C1 segment of cervical spinal cord (tissue), 14 donors: ENCODE results near the gene NCAM1.
"Not testable (repeated sequence)": the region's sequence is repeated elsewhere in the genome, so short reads cannot be mapped to it uniquely, and the experiment has no call there.

ENCODE experiments used
- DNase-seq, 14 donors: peaks; one replicate each; lab custom pipeline; 2025; lab: John Stamatoyannopoulos, UW

Gene NCAM1

GRCh38 chr11:113296447-113297205 is 335.4 kb downstream of the NCAM1 start:
- no peak for DNase-seq

DNA sequence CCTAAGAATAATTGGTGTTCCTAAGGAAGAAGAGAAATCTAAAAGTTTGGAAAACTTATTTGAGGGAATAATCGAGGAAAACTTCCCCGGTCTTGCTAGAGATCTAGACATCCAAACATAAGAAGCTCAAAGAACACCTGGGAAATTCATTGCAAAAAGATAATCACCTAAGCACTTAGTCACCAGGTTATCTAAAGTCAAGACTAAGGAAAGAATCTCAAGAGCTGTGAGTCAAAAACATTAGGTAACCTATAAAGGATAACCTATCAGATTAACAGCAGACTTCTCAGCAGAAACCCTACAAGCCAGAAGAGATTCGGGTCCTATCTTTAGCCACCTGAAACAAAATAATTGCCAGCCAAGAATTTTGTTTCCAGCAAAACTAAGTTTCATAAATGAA is 337.3 kb downstream of the NCAM1 start:
- DNase-seq, result not testable (repeated sequence)

GRCh38 chr11:113304916-113305315 is 343.7 kb downstream of the NCAM1 start:
- DNase-seq, result no peak

GRCh38 chr11:113305440-113306336 is 344.5 kb downstream of the NCAM1 start:
- DNase-seq, result peak in 12 of 14 donors; percentile 18 to 72 (median 46)

DNA sequence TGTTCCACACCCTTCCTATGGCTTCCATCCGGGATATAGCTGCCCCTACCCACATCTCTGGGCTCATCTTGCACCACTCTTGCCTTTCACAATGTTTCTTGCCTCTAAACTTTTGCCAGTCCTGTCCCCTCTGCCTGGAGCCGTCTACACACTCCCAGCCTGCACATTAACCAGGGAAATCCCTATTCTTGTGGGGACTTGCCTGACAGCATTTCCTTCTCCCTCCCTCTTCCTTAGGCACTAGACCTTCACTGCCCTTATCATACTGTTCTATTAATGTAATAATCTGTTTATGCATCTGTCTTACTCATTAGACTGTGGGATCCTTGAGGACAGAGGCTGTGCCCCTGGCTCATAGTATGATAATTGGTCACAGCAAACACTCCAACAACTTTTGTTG is 347.4 kb downstream of the NCAM1 start:
- no peak for DNase-seq

- no peak for DNase-seq
Measured at GRCh38 chr11:113311536-113311935, 350.3 kb downstream of the NCAM1 start.

DNA sequence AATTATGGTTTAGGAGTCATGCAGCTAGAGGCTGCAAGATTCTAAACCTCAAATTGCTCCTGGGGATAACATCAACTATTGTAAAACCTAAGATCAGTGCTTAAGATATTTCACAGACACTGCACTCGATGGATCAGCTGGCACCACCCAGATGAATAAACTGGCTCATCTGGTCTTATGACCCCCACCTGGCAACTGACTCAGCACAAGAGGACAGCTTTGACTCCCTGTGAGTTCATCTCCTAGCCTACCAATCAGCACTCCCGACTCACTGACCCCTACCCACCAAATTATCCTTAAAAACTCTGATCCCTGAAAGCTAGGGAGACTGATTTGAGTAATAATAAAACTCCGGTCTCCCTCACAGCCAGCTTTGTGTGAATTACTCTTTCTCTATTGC is 352.4 kb downstream of the NCAM1 start:
- no peak for DNase-seq

GRCh38 chr11:113314065-113314388 is 352.8 kb downstream of the NCAM1 start:
- DNase-seq, result no peak

GRCh38 chr11:113314389-113315301 is 353.4 kb downstream of the NCAM1 start, which contains the start of gene TTC12:
Gene TTC12 (plus strand): TSS chr11:113314583. CDS start chr11:113316258, 1,675 bp downstream.
- DNase-seq, result peak; percentile 73 to 95 (median 92)

- DNase-seq, result peak in 1 of 14 donors; percentile 15
Measured at GRCh38 chr11:113315811-113316210, 354.6 kb downstream of the NCAM1 start.

GRCh38 chr11:113316256-113316655 is 355.0 kb downstream of the NCAM1 start:
- no peak for DNase-seq

DNA sequence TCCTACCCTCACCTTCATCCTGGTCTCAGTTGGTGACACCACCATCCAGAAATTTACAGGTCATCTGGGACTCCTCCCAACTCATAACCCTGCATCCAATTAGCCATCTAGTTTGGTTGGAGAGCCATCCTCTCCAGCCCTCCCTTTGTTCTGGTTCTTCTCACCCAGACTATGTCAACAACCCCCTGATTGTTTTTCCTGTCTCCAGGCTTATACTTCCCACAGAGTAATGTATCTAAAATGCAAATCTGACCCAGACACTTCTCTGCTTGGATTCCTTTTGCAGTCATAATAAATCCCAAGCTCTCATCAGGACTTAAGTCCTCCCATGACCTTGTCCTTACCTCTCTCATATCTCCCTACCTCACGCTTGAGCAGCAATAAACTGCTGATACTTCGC is 356.1 kb downstream of the NCAM1 start:
- DNase-seq, result no peak

GRCh38 chr11:113319085-113319484 is 357.9 kb downstream of the NCAM1 start:
- no peak for DNase-seq

DNA sequence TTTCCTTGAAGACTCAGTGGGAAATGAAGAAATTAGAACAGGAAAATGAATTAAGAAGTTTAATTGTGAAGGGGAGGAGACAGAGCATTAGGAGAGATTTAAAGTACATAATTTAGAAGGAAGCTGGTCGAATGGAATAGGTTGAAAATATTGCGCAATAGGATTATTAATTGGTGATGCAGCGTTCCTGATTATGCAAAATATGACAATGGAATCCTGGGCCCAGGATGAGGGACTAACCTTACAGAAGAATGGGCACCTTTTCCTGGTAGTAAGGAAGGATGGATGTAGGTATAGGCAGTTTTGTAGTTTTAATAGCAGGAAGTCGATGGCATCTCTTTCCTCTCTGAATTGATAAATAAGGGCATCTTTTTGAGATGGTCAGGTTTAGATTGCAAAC is 360.9 kb downstream of the NCAM1 start:
- DNase-seq, result no peak

DNA sequence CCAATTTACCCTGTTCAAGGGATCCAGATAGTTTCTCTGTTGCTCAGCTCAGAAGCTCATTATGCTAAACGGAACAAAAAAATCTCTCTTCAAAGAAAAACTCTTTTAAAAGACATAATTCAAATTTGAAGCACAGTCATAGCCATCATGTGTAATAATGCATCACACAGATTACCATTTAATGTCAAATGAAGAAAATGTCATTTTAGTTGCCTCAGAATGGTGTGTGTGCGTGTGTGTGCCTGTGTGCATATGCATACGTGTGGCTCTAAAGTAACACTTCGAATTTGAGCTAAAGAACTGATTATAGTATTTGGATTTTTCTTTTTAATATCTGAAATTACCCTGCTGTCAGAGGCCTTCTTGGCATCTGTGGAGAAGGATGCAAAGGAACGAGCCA is 363.0 kb downstream of the NCAM1 start:
- DNase-seq, result no peak
